Measurements from ENCODE around the gene NACC2.

The NACC2 gene

GRCh38 chr9:136109351-136110081 is 14.4 kb upstream of the NACC2 start (continued):
- TF ChIP-seq, protein P1, sequence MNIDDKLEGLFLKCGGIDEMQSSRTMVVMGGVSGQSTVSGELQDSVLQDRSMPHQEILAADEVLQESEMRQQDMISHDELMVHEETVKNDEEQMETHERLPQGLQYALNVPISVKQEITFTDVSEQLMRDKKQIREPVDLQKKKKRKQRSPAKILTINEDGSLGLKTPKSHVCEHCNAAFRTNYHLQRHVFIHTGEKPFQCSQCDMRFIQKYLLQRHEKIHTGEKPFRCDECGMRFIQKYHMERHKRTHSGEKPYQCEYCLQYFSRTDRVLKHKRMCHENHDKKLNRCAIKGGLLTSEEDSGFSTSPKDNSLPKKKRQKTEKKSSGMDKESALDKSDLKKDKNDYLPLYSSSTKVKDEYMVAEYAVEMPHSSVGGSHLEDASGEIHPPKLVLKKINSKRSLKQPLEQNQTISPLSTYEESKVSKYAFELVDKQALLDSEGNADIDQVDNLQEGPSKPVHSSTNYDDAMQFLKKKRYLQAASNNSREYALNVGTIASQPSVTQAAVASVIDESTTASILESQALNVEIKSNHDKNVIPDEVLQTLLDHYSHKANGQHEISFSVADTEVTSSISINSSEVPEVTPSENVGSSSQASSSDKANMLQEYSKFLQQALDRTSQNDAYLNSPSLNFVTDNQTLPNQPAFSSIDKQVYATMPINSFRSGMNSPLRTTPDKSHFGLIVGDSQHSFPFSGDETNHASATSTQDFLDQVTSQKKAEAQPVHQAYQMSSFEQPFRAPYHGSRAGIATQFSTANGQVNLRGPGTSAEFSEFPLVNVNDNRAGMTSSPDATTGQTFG (tag by site-specific recombination; IDR thresholded peaks at IDR 0.05; ENCODE audit: borderline replicate concordance) = no peak; the same call in 1 of the 2 replicates
- TF ChIP-seq ZFP41 (tag by site-specific recombination; IDR thresholded peaks at IDR 0.05; ENCODE audit: borderline replicate concordance) (no peak), ZNF280D (tag by site-specific recombination; IDR thresholded peaks at IDR 0.05) (no peak), ZNF426 (tag by site-specific recombination; IDR thresholded peaks at IDR 0.05) (no peak), ZNF292 (tag by site-specific recombination; IDR thresholded peaks at IDR 0.05; ENCODE audit: borderline replicate concordance, low read depth) (no peak), MEIS1 (CRISPR knock-in tag; IDR thresholded peaks at IDR 0.05; ENCODE audit: borderline replicate concordance) (no peak), ZNF658 (tag by site-specific recombination; IDR thresholded peaks at IDR 0.05) (no peak), KLF8 (tag by site-specific recombination; IDR thresholded peaks at IDR 0.05) (peak; percentile 95), FEZF1 (tag by site-specific recombination; IDR thresholded peaks at IDR 0.05) (peak; percentile 61; the same call in 1 of the 2 replicates), ZNF473 (tag by site-specific recombination; IDR thresholded peaks at IDR 0.05) (no peak), SP7 (tag by site-specific recombination; IDR thresholded peaks at IDR 0.05) (peak; percentile 82), ELK4 (IDR thresholded peaks at IDR 0.05; ENCODE audit: borderline replicate concordance, low read depth, low read length) (peak; percentile 84; the same call in 1 of the 2 replicates), ZSCAN30 (tag by site-specific recombination; IDR thresholded peaks at IDR 0.05) (peak; percentile 100), ZNF423 (tag by site-specific recombination; IDR thresholded peaks at IDR 0.05) (peak; percentile 98), ZNF704 (tag by site-specific recombination; IDR thresholded peaks at IDR 0.05) (no peak), YY1 (tag by site-specific recombination; IDR thresholded peaks at IDR 0.05) (peak; percentile 67; the same call in 1 of the 2 replicates), ZNF521 (tag by site-specific recombination; IDR thresholded peaks at IDR 0.05) (no peak), ZNF174 (tag by site-specific recombination; IDR thresholded peaks at IDR 0.05) (no peak), TRIM28 (IDR thresholded peaks at IDR 0.05; ENCODE audit: borderline replicate concordance, low read length) (no peak), HOXD13 (CRISPR knock-in tag; IDR thresholded peaks at IDR 0.05; ENCODE audit: borderline replicate concordance) (no peak), ZNF501 (tag by site-specific recombination; IDR thresholded peaks at IDR 0.05) (peak; percentile 70; the same call in 1 of the 2 replicates), OSR2 (tag by site-specific recombination; IDR thresholded peaks at IDR 0.05) (peak; percentile 97), ZNF350 (tag by site-specific recombination; IDR thresholded peaks at IDR 0.05) (no peak), ZBTB10 (tag by site-specific recombination; IDR thresholded peaks at IDR 0.05) (peak; percentile 71), ZNF394 (tag by site-specific recombination; IDR thresholded peaks at IDR 0.05; ENCODE audit: borderline replicate concordance) (peak; percentile 76; the same call in 1 of the 2 replicates), ZNF707 (tag by site-specific recombination; IDR thresholded peaks at IDR 0.05) (no peak)
- TF ChIP-seq, protein P2, sequence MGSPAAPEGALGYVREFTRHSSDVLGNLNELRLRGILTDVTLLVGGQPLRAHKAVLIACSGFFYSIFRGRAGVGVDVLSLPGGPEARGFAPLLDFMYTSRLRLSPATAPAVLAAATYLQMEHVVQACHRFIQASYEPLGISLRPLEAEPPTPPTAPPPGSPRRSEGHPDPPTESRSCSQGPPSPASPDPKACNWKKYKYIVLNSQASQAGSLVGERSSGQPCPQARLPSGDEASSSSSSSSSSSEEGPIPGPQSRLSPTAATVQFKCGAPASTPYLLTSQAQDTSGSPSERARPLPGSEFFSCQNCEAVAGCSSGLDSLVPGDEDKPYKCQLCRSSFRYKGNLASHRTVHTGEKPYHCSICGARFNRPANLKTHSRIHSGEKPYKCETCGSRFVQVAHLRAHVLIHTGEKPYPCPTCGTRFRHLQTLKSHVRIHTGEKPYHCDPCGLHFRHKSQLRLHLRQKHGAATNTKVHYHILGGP (tag by site-specific recombination; IDR thresholded peaks at IDR 0.05) = no peak

All from HEK293 (cell line).